ENCODE data around the gene CDK11B. TPM values are rescaled to one million over a fixed set of nuclear protein-coding genes. Genes with fewer than 3 reads are reported as not detected.

Gene CDK11B
- total RNA-seq, 2 donors from 2014 or later: 19.1 to 34.4 TPM

DNA sequence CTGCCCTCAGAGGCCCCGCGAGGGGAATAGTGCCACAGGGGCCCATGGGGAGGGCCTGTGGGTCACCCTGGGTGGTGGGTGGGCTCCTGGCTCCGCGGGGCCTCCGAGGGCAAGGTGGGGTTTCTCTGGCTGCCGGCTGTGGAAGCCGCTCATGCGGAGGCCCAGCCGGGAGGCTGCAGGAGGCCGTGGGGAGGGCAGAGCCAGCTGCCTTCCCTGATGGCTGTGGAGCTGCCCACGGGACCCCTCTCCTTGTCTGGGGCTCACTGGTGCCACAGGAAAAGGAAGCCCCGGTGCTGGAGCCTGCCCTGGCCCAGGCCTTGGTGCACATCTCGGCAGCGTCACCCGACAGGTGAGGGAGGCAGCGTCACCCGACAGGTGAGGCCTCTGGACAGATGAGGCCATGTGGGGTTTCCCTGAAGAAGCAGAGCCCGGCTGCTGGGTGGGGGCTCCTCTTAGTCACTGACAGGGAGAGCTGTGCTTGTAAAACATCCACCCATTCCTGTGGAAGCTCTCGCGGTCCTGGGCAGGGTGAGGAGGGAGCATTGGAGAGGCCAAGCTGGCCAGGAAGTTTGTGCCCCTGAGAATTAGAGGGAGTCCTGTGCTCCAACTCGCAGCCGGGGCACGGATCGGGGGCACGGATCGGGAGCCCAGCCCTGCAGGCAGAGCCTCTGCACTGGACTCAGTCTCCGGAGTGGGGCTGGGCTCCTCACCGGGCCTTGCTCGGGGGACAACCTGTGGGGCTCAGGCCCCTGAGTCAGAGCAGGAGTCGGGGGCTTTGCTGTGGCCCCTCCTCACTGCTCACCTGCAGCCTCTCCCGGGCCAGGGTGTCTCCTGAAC lies 37.4 kb downstream of the CDK11B start:
- Mint-ChIP-seq H3K27me3 (no peaks in the 10 kb centered on the region), H3K36me3 (ENCODE audit: low read depth) (peaks cover 4% of the 10 kb centered on the region), H3K4me3 (no peak overlapping the region), H3K9me3 (no peaks in the 10 kb centered on the region), H3K4me1 (no peaks in the 10 kb centered on the region), H3K27ac (no peak overlapping the region)
- ATAC-seq (replicated peaks): no peak

DNA sequence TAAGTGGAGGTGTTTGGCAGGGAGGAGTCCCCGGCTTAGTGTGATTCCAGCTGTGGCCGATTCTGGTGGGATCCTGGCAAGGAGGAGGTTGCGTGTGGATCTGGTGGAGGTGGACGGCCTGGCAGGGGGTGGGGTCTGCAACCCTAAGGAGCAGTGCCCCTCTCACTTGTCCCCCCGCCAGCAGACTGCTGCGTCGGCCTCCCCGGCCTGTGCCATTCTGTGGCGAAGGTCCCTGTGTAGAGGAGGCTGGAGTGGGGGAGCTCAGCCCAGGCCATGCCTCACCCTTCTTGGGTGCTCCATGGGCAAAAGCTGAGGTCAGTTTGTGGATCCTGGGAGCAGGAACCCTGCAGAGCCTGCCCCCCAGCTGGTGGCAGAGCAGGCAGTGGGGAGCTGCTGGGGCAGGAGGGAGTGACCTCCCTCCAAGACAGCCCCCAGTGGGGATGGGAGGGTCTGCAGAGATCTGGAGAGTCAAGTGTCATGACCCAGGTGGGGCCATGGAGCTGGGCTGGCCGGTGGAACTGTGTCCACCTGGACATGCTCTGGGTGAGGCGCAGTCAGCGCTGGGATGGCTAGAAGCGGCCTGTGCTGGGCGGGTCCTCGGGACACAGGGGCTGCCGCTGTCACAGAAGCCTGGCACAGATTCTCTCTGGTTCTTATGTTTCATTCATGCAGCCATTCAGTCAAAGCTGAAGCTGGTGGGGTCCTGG lies 38.2 kb downstream of the CDK11B start:
- no peaks in the 10 kb centered on the region for H3K9me3 Mint-ChIP-seq
- peaks cover 4% of the 10 kb centered on the region for H3K36me3 Mint-ChIP-seq (ENCODE audit: low read depth)
- no peak overlapping the region for H3K4me3 Mint-ChIP-seq
- no peaks in the 10 kb centered on the region for H3K27me3 Mint-ChIP-seq
- H3K27ac Mint-ChIP-seq: no peak overlapping the region
- no peak for ATAC-seq (replicated peaks)
- H3K4me1 Mint-ChIP-seq: no peaks in the 10 kb centered on the region

DNA sequence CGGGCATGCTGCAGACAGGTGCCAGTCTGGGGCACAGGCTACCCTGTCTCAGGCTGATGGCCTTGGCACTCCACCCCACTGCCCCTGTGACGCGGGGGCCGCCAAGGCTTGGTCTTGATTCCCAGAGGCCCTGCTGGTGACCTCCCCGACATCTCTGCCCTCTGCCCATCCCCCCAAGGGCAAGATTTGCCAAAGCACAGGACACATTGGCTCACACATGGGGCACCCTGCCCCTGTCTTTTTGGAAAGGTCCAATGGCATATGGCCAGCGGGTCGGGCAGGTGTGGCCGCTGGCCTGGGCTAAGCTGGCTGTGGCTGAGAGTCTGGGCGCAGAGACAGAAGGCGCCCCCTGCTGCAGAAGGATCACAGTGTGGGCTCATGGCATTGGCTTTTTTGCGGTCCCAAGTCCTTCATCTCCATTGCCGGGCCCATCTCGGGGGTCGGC lies 38.9 kb downstream of the CDK11B start:
- no peak overlapping the region for H3K27ac Mint-ChIP-seq
- H3K9me3 Mint-ChIP-seq: no peaks in the 10 kb centered on the region
- no peaks in the 10 kb centered on the region for H3K4me1 Mint-ChIP-seq
- no peak overlapping the region for H3K4me3 Mint-ChIP-seq
- H3K27me3 Mint-ChIP-seq: no peaks in the 10 kb centered on the region
- no peak for ATAC-seq (replicated peaks)
- peaks cover 7% of the 10 kb centered on the region for H3K36me3 Mint-ChIP-seq (ENCODE audit: low read depth)

DNA sequence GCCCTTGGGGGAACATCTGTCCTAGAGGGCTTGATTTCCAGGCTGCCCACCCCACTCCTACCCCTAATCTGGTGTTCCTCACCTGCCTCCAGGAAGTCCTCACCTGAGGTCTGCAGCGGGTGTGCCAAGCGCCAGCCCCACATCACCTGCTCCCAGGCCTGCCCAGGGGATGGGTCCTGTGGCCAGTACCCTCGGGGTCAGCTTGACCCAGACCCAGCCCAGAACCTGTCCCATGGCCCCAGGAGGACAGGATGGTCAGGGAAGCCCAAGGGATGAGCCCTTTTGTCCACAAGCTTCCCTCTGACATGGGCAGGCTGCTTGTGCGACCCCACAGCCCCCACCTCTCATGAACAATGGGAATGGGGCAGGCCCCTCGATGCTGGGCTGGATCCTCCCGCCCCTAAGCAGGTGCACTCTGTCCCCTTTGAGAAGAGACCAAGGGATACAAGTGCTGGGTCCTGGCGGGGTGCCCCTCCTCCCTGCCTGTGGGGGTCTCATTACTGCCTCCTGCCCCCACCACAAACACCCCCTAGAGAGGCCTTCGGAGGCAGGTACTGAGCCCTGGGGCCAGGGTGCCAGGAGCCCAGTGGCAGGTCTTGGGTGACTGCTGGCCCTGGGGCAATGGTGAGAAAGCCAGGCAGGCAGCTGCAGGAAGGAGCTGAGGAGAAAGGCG lies 40.3 kb downstream of the CDK11B start:
- ATAC-seq (replicated peaks): no peak
- Mint-ChIP-seq H3K27me3 (no peaks in the 10 kb centered on the region), H3K9me3 (no peaks in the 10 kb centered on the region), H3K36me3 (ENCODE audit: low read depth) (peaks cover 21% of the 10 kb centered on the region), H3K4me3 (no peak overlapping the region), H3K4me1 (peaks cover 10% of the 10 kb centered on the region), H3K27ac (no peak overlapping the region)

DNA sequence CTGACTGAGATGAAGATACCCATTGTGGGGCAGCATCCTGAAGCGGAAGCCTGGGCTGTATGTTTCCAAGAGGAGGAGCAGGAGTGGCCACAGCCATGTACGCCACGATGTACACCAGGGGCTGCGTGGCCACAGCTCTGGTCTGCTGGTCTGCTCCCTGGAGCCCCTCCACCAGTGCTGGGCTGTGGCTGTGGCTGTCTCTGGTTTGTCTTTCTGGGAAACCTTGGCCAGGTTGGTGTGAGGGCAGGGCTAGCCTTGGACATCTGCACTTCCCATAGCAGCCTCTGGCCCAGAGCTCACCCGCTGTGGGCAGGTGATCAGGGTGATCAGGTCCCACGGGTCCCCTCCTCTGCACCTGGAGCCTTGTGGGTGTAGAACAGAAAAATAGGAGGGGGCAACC lies 40.9 kb downstream of the CDK11B start:
- peaks cover 24% of the 10 kb centered on the region for H3K36me3 Mint-ChIP-seq (ENCODE audit: low read depth)
- ATAC-seq (replicated peaks): no peak
- no peak overlapping the region for H3K27ac Mint-ChIP-seq
- peaks cover 12% of the 10 kb centered on the region for H3K4me1 Mint-ChIP-seq
- no peaks in the 10 kb centered on the region for H3K9me3 Mint-ChIP-seq
- no peaks in the 10 kb centered on the region for H3K27me3 Mint-ChIP-seq
- H3K4me3 Mint-ChIP-seq: peak overlapping the region; percentile 65

DNA sequence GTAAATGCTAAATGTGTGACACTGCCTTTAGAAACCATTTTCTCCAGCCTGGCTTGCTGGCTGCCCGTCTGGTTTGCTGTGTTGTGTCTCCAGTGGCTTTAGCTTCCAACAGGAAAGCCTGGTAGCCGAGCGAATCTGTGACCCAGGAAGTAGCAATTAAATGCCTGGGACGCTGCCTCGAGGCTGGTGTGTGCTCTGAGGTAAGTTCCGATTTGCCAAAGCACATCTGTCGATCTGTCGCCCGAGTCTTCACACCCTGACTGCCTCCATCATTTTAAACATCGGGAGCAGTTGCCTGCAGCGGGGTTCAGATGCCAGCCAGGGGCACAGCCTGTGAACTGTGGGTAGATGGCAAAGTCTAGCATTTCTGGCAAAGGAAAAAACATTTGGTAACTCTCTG lies 41.3 kb downstream of the CDK11B start:
- Mint-ChIP-seq H3K9me3 (no peaks in the 10 kb centered on the region), H3K27ac (peak overlapping the region; percentile 65), H3K4me3 (peak overlapping the region; percentile 65), H3K36me3 (ENCODE audit: low read depth) (peaks cover 24% of the 10 kb centered on the region), H3K27me3 (no peaks in the 10 kb centered on the region), H3K4me1 (peaks cover 12% of the 10 kb centered on the region)
- no peak for ATAC-seq (replicated peaks)

DNA sequence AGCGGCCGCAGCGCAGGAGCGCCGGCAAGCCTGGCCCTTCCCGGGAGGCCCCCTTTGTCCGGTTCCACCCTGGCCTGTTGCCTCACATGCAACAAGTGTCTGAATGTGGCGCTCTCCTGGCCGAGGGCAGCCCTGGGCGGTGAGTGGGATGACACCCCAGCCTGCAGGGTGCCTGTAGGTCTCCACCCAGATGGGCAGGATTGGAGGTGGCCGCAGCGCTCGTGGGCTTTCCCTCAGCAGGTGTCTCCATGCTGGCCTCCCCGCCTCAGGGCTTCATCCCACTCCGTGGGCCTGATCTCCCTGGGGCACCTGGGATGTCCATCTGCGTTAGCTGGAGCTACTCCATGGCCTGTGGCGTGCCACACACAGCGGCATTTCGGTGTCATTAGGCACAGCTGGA lies 42.0 kb downstream of the CDK11B start:
- Mint-ChIP-seq H3K9me3 (no peaks in the 10 kb centered on the region), H3K27me3 (no peaks in the 10 kb centered on the region), H3K4me3 (peak overlapping the region; percentile 65), H3K27ac (peak overlapping the region; percentile 65), H3K4me1 (peaks cover 12% of the 10 kb centered on the region), H3K36me3 (ENCODE audit: low read depth) (peaks cover 24% of the 10 kb centered on the region)
- ATAC-seq (replicated peaks): no peak

DNA sequence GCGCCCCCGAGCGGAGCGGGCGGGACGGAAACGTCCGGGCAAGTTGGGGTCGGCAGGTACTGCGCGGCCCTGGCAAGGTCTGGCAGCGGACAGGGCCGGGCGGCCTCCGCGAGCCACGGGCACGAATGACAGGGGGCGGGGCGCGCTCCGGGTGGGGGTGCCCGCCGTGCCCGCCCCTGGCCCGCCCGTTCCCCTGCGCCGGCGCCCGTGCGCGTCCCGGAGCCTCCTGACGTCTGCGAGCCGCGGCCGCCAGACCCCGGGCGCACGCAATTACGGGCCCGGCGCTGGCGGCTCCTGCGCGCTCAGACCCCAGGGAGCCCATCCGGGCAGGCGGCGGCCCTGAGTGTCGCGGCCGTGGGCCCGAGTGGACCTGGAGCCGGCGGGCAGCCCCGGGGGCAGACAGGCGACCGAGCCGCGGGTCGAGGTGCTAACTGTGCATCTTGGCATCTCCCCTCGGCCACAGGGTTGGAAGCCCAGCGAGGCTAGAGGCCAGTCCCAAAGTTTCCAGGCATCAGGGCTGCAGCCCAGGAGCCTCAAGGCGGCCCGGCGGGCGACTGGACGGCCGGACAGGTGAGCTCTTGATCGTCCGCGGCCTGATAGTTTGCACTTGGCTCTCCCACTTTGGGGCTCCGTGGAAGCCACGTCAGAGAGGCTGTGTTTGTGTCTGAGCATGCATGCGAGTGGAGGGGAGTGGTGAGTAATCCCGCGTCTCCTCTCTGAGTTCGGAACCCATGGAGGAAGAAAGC lies 42.6 kb downstream of the CDK11B start:
- Mint-ChIP-seq H3K27me3 (no peaks in the 10 kb centered on the region), H3K4me1 (peaks cover 12% of the 10 kb centered on the region), H3K9me3 (no peaks in the 10 kb centered on the region), H3K27ac (peak overlapping the region; percentile 65), H3K4me3 (peak overlapping the region; percentile 65), H3K36me3 (ENCODE audit: low read depth) (peaks cover 24% of the 10 kb centered on the region)
- peak; percentile 18 for ATAC-seq (replicated peaks)

DNA sequence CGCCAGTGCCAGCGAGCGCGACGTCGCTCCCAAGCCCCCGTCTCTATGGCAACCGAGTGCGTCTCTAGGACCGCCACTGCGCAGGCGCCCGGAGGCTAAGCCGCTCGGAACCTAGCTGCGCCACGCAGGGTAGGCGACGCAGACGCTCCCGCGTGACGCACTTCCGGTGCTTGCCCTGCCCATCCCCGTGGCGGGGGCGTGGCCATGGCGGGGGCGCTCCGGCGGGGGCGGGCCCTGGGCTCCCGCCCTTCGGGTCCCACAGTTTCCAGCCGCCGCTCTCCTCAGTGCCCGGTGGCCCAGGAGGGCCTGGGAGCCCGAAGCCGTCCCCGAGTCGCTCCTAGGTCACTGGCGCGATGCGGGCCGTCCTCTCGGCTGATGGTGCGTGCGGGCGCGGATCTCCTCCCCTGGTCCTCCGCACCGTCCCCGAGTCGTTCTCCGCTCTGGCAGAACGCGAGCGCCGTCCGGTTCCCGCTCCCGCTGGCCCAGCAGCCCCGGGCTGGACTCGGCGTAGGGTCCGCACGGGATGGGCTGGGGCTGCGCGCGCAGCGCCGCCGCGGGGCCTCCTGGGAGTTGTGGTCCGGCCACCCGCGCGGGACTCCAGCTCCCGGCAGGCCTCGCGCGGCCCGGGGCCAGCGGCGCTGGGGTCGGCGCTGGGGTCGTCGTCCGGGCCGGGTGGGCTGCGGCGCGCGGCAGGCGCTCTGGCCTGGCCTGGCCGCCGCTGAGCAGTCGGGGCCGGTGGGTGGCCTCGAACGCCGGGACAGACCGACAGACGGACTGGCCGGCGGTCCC lies 43.4 kb downstream of the CDK11B start, which contains the start of gene MIB2:
TSS of gene MIB2 (plus strand) at position 245 of the 789 bp plus-strand sequence. CDS start 7,953 bp downstream, outside the sequence.
- Mint-ChIP-seq H3K27me3 (no peaks in the 10 kb centered on the region), H3K4me1 (peaks cover 12% of the 10 kb centered on the region), H3K4me3 (peak within 1 kb of the TSS; percentile 99), H3K9me3 (no peaks in the 10 kb centered on the region), H3K36me3 (ENCODE audit: low read depth) (peaks cover 24% of the 10 kb centered on the region), H3K27ac (peak within 1 kb of the TSS; percentile 99)
- peak; percentile 88 for ATAC-seq (replicated peaks)

DNA sequence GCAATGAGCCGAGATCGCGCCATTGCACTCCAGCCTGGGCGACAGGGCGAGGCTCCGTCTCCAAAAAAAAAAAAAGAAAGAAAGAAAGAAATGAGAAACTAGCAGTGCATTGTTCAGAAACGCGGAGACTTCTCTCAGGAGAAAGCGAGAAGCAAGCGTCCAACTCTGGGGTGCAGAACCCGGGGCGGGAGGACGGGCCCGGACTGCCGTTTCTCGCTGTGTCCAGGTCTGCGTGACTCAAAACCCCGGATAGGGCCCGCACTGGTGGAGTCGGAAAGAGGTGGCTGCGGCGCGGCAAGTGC lies 43.9 kb downstream of the CDK11B start:
- peak overlapping the region; percentile 99 for H3K27ac Mint-ChIP-seq
- no peaks in the 10 kb centered on the region for H3K9me3 Mint-ChIP-seq
- peak overlapping the region; percentile 99 for H3K4me3 Mint-ChIP-seq
- peaks cover 12% of the 10 kb centered on the region for H3K4me1 Mint-ChIP-seq
- no peaks in the 10 kb centered on the region for H3K27me3 Mint-ChIP-seq
- ATAC-seq (replicated peaks): no peak
- peaks cover 24% of the 10 kb centered on the region for H3K36me3 Mint-ChIP-seq (ENCODE audit: low read depth)

DNA sequence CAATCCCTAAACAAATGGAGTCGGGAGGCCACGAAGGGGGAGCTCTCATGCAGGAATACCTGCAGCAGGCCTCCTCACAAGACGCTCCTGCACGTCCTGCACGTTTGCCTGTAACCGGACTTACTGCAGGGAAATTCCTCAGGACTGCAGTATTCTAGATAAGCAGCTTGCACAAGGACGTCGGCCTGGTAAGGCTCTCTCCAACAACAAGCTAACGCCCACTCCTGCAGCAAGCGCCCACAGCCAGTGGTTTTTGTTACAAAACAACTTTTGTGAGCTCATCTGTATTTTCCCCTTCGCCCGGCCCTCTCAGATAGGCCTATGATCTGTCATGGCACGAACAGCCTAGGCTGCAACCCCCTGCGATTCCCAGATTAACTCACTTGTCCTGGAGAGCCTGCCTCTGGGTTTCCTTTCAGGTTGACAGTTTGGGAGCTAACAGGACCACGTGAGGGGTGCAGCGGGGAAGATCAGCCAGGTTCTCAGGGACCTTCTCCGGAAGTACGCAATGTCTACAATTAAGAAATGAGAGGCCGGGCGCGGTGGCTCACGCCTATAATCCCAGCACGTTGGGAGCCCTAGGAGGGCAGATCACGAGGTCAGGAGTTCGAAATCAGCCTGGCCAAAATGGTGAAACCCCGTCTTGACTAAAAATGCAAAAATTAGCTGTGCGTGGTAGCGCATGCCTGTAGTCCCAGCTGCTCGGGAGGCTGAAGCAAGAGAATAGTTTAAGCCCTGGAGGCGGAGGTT lies 44.4 kb downstream of the CDK11B start:
- Mint-ChIP-seq H3K9me3 (no peaks in the 10 kb centered on the region), H3K4me3 (peak overlapping the region; percentile 99), H3K36me3 (ENCODE audit: low read depth) (peaks cover 24% of the 10 kb centered on the region), H3K27ac (peak overlapping the region; percentile 99), H3K27me3 (no peaks in the 10 kb centered on the region), H3K4me1 (peaks cover 12% of the 10 kb centered on the region)
- ATAC-seq (replicated peaks): peak; percentile 27

DNA sequence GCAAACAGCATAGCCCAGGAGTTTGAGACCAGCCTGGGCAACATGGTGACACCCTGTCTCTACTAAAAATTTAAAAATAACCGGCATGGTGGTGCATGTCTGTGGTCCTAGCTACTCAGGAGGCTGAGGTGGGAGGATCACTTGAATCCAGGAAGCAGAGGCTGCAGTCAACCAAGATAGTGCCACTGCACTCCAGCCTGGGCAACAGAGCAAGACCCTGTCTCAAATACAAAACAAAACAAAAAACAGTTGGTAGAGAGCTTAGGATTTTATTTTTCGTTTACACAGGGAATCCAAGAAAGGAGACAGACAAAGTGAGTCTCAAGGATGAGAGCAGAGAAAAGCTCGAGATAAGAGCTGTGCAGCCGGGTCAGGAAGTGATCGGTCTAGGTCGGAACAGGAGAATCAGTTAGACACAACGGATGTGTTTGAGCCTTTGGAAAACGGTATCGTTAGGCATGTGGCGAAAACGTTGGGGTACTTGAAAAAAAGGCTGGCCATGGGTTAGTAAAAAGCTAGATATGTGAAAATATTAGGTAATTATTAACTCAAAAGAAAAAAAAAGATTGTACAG lies 45.2 kb downstream of the CDK11B start:
- Mint-ChIP-seq H3K36me3 (ENCODE audit: low read depth) (peaks cover 24% of the 10 kb centered on the region), H3K4me1 (peaks cover 12% of the 10 kb centered on the region), H3K27ac (peak overlapping the region; percentile 99), H3K4me3 (peak overlapping the region; percentile 99), H3K27me3 (no peaks in the 10 kb centered on the region), H3K9me3 (no peaks in the 10 kb centered on the region)
- no peak for ATAC-seq (replicated peaks)

DNA sequence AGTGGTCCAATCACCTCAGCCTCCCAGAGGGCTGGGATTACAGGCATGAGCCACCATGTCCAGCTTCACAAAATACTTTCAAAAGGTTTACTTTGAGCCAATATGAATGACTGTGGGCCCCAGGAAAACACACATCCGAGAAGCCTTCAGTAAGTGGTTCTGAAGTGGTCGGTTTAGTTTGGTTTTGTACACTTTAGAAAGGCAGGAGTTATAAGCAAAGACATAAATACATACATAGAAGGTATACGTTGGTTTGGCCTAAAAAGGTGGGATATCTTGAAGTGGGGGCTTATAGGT lies 46.8 kb downstream of the CDK11B start:
- Mint-ChIP-seq H3K27me3 (no peaks in the 10 kb centered on the region), H3K9me3 (no peaks in the 10 kb centered on the region), H3K27ac (peak overlapping the region; percentile 16), H3K4me3 (no peak overlapping the region), H3K4me1 (peaks cover 14% of the 10 kb centered on the region), H3K36me3 (ENCODE audit: low read depth) (peaks cover 19% of the 10 kb centered on the region)
- no peak for ATAC-seq (replicated peaks)

Measured in activated T-helper 17 cell treated with anti-CD3 and anti-CD28 coated beads, Interleukin-2, amount 50 U/mL, for 72 hours (primary cell).